MG63 (cell line): ENCODE results near the gene ATP6V0D1. TPM values are rescaled to one million over a fixed set of nuclear protein-coding genes. Genes with fewer than 3 reads are reported as not detected.

Source experiments
- total RNA-seq: library from RNA; depleted of rRNA; stranded (reverse); fragments of >200 nt; shearing (Covaris generic); gene quantifications from 2 replicates; pipeline ENCODE4 v1.2.3, GENCODE V29; 2014; ENCODE audit warnings: low replicate concordance; rRNA removed

The ATP6V0D1 gene
- total RNA-seq, 1 experiment from 2014 or later: 42.3 TPM

Other genes with a start within 250 kb of the ATP6V0D1 start
- gene FHOD1, start 233.7 kb downstream of the ATP6V0D1 start, total RNA-seq: 7.7 and 8.9 TPM in 2 replicates
- gene SLC9A5, start 232.2 kb downstream of the ATP6V0D1 start, total RNA-seq: 0.03 TPM in 1 of 2 replicates, not detected in the other
- 78.0 and 80.1 TPM in 2 replicates for gene PLEKHG4, start 201.6 kb downstream of the ATP6V0D1 start, total RNA-seq
- not detected in 2 replicates for gene KCTD19, start 154.4 kb downstream of the ATP6V0D1 start, total RNA-seq
- 0.33 and 0.39 TPM in 2 replicates for gene LRRC36, start 154.3 kb downstream of the ATP6V0D1 start, total RNA-seq
- not detected in 2 replicates for gene TPPP3, start 87.7 kb downstream of the ATP6V0D1 start, total RNA-seq
- gene ZDHHC1, start 64.7 kb downstream of the ATP6V0D1 start, total RNA-seq: 2.3 TPM in 1 of 2 replicates, not detected in the other
- gene HSD11B2, start 50.0 kb downstream of the ATP6V0D1 start, total RNA-seq: not detected in 2 replicates
- gene AGRP, start 2.4 kb upstream of the ATP6V0D1 start, total RNA-seq: not detected in 2 replicates
- 3.1 and 5.0 TPM in 2 replicates for gene RIPOR1, start 47.7 kb upstream of the ATP6V0D1 start, total RNA-seq
- gene CTCF, start 81.4 kb upstream of the ATP6V0D1 start, total RNA-seq: 26.1 and 32.2 TPM in 2 replicates
- 0.07 TPM in 1 of 2 replicates, not detected in the other for gene CARMIL2, start 164.0 kb upstream of the ATP6V0D1 start, total RNA-seq
- 24.4 and 24.7 TPM in 2 replicates for gene ACD, start 179.1 kb upstream of the ATP6V0D1 start, total RNA-seq
- 0.89 and 1.5 TPM in 2 replicates for gene PARD6A, start 179.8 kb upstream of the ATP6V0D1 start, total RNA-seq
- 8.8 and 15.7 TPM in 2 replicates for gene ENKD1, start 185.6 kb upstream of the ATP6V0D1 start, total RNA-seq
- gene C16orf86, start 185.7 kb upstream of the ATP6V0D1 start, total RNA-seq: not detected in 2 replicates
- 11.8 and 13.4 TPM in 2 replicates for gene GFOD2, start 238.2 kb upstream of the ATP6V0D1 start, total RNA-seq